Astrocyte (in vitro differentiated cells and primary cell): ENCODE measurements around the gene SP3.

Experiments
- EZH2 ChIP-seq: IDR thresholded peaks from 2 replicates; pipeline ENCODE4 v1.6.1; 2012; ENCODE audit warnings: mild to moderate bottlenecking, low read length, inconsistent platforms; ENCODE audit not compliant: insufficient read depth
- TF ChIP-seq, protein P1 (sequence below): IDR thresholded peaks from 2 replicates; pipeline ENCODE4 v1.5.1; 2011; ENCODE audit warnings: low read depth, mild to moderate bottlenecking, inconsistent platforms, low read length, moderate library complexity; ENCODE audit not compliant: insufficient read depth

- TF ChIP-seq, protein P1, sequence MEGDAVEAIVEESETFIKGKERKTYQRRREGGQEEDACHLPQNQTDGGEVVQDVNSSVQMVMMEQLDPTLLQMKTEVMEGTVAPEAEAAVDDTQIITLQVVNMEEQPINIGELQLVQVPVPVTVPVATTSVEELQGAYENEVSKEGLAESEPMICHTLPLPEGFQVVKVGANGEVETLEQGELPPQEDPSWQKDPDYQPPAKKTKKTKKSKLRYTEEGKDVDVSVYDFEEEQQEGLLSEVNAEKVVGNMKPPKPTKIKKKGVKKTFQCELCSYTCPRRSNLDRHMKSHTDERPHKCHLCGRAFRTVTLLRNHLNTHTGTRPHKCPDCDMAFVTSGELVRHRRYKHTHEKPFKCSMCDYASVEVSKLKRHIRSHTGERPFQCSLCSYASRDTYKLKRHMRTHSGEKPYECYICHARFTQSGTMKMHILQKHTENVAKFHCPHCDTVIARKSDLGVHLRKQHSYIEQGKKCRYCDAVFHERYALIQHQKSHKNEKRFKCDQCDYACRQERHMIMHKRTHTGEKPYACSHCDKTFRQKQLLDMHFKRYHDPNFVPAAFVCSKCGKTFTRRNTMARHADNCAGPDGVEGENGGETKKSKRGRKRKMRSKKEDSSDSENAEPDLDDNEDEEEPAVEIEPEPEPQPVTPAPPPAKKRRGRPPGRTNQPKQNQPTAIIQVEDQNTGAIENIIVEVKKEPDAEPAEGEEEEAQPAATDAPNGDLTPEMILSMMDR, result no peak
- no peak for TF ChIP-seq EZH2
Observed at GRCh38 chr2:174011173-174011572, 46.0 kb upstream of the SP3 start.
